Measurements from ENCODE around the gene CADM1.

DNA sequence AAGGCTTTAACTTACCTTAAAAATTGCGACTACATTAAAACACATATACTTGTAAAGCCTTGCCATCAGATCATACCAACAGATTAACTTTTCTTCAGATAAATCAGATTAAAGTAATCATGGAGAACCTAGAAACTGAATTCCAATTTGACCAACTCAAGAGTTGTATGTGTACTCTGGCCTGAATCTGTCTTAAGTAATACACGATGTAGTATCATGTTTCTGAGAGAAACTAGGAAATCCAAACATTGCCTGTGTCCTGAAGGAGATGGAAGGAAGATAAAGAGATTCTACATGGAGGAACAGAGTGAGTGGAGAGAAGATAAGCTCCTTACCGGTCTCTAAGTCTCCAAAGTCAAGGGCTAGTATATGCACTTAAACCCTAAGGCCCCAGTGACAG, 162.1 kb downstream of the CADM1 start:
- TF ChIP-seq CTCF (optimal IDR thresholded peaks at IDR 0.05 in 1 of 3, IDR thresholded peaks at IDR 0.05 in 1 of 3, conservative IDR thresholded peaks at IDR 0.05 in 1 of 3; ENCODE audit: extremely low read depth in 1 of 3, insufficient read depth in 2 of 3, low read length in 3 of 3) (no peak), EZH2 (IDR thresholded peaks at IDR 0.05; ENCODE audit: low read length) (no peak)

Data from keratinocyte (primary cell).